Activated CD4-positive, alpha-beta memory T cell treated with anti-CD3 and anti-CD28 coated beads for 36 hours (primary cell): Measurements from ENCODE around the gene CHD9NB. TPM values are rescaled to one million over a fixed set of nuclear protein-coding genes. Genes with fewer than 3 reads are reported as not detected.
"Not testable (repeated sequence)": the region's sequence is repeated elsewhere in the genome, so short reads cannot be mapped to it uniquely, and the experiment has no call there.

Experiments used
- CTCF ChIA-PET: fragments of 350-600 bp; sonication (Branson Sonifier 250); formaldehyde crosslinking; loops from one replicate; lab custom pipeline; 2021; ENCODE audit warnings: antibody characterized with exemption, inconsistent platforms; lab: Charles Lee
- POLR2A ChIA-PET: fragments of 350-600 bp; sonication (Branson Sonifier 250); formaldehyde crosslinking; loops from one replicate; lab custom pipeline; 2021; ENCODE audit warnings: antibody characterized with exemption; lab: Charles Lee
- DNase-seq: peaks from one replicate; pipeline ENCODE4 v3.0.0-alpha.2; 2020
- H3K27ac Mint-ChIP-seq: one replicate; pipeline ENCODE4 v1.8.0; 2021; ENCODE audit warnings: mixed read lengths
- H3K27me3 Mint-ChIP-seq: one replicate; pipeline ENCODE4 v1.8.0; 2021; ENCODE audit warnings: mixed read lengths
- H3K36me3 Mint-ChIP-seq: one replicate; pipeline ENCODE4 v1.8.0; 2021; ENCODE audit warnings: mixed read lengths
- H3K4me1 Mint-ChIP-seq: one replicate; pipeline ENCODE4 v1.8.0; 2021; ENCODE audit warnings: low read depth, mixed read lengths
- H3K4me3 Mint-ChIP-seq: one replicate; pipeline ENCODE4 v1.8.0; 2021; ENCODE audit warnings: mild to moderate bottlenecking, mixed read lengths
- H3K9me3 Mint-ChIP-seq: one replicate; pipeline ENCODE4 v1.8.0; 2021; ENCODE audit warnings: mixed read lengths
- intact Hi-C: fragments of 100-400 bp; cut with micrococcal nuclease; formaldehyde crosslinking; loops from one replicate; pipeline ENCODE4 v1.15.1; 2023
- total RNA-seq, 2 experiments: library from RNA; stranded (reverse); gene quantifications; one replicate each; pipeline ENCODE4 v1.2.3, GENCODE V29; 2021

Gene CHD9NB
- total RNA-seq, 2 experiments from 2014 or later: 0.12 TPM; not detected in 1

GRCh38 chr16:53054670-53055485 is 2.2 kb upstream of the CHD9NB start, which contains the start of gene CHD9:
Gene CHD9, plus strand, starts transcription at chr16:53054991. Its CDS starts 101,099 bp downstream, at chr16:53156090.
- Mint-ChIP-seq H3K27me3 (no peaks in the 10 kb centered on the region), H3K27ac (peak within 1 kb of the TSS; percentile 44), H3K4me1 (peaks cover 17% of the 10 kb centered on the region), H3K4me3 (peak within 1 kb of the TSS; percentile 78), H3K36me3 (no peaks in the 10 kb centered on the region), H3K9me3 (no peaks in the 10 kb centered on the region)
- POLR2A ChIA-PET: no interaction called here
- DNase-seq: peak; percentile 80
- intact Hi-C loops: loop anchor here (1.0 to 10.0 kb wide), 7 partner anchors 44 to 448 kb away; partner anchors contain the start of genes AKTIP and RBL2
- CTCF ChIA-PET: interaction anchor here (0.6 to 3.3 kb wide), 39 partner anchors 8 to 453 kb away, joined by 3 to 54 read pairs (median 3); no protein-coding TSS in a partner anchor

- intact Hi-C loops: loop anchor here (2.0 to 10.0 kb wide), 2 partner anchors 381 to 449 kb away; partner anchors contain the start of genes AKTIP and RBL2
- Mint-ChIP-seq H3K4me3 (peak overlapping the region; percentile 78), H3K27ac (peak overlapping the region; percentile 44), H3K4me1 (peaks cover 17% of the 10 kb centered on the region), H3K36me3 (no peaks in the 10 kb centered on the region), H3K27me3 (no peaks in the 10 kb centered on the region), H3K9me3 (no peaks in the 10 kb centered on the region)
- ChIA-PET CTCF (interaction anchor here (0.9 to 3.3 kb wide), 20 partner anchors 11 to 452 kb away, joined by 3 to 54 read pairs (median 5); no protein-coding TSS in a partner anchor), POLR2A (no interaction called here)
- DNase-seq: peak; percentile 36
Observed at GRCh38 chr16:53053967-53054669, 1.4 kb upstream of the CHD9NB start.

GRCh38 chr16:53051255-53051654 is 1.4 kb downstream of the CHD9NB start:
- H3K27ac Mint-ChIP-seq, H3K36me3 Mint-ChIP-seq, H3K4me3 Mint-ChIP-seq, H3K27me3 Mint-ChIP-seq, CTCF ChIA-PET, DNase-seq, POLR2A ChIA-PET, H3K9me3 Mint-ChIP-seq: not testable (repeated sequence)
- intact Hi-C loops: loop anchor here (10.0 kb wide), 1 partner anchor 384 kb away; the partner anchor contains the start of gene RBL2
- peaks cover 16% of the 10 kb centered on the region for H3K4me1 Mint-ChIP-seq

- POLR2A ChIA-PET: no interaction called here
- no peak for DNase-seq
- Mint-ChIP-seq H3K27me3 (peaks cover 9% of the 10 kb centered on the region), H3K27ac (no peak overlapping the region), H3K9me3 (no peaks in the 10 kb centered on the region), H3K4me1 (peaks cover 5% of the 10 kb centered on the region), H3K36me3 (no peaks in the 10 kb centered on the region), H3K4me3 (no peak overlapping the region)
- CTCF ChIA-PET: no interaction called here
- intact Hi-C loops: no loop called here
Observed at GRCh38 chr16:53048139-53048915, 4.4 kb downstream of the CHD9NB start.

- POLR2A ChIA-PET, H3K4me1 Mint-ChIP-seq, H3K27me3 Mint-ChIP-seq, H3K27ac Mint-ChIP-seq, CTCF ChIA-PET, H3K9me3 Mint-ChIP-seq, H3K36me3 Mint-ChIP-seq, H3K4me3 Mint-ChIP-seq, intact Hi-C loops, DNase-seq: not testable (repeated sequence)
Observed at GRCh38 chr16:53047515-53047914, 5.2 kb downstream of the CHD9NB start.

- Mint-ChIP-seq H3K36me3 (no peaks in the 10 kb centered on the region), H3K4me3 (no peak overlapping the region), H3K27me3 (peaks cover 9% of the 10 kb centered on the region), H3K9me3 (no peaks in the 10 kb centered on the region), H3K4me1 (no peaks in the 10 kb centered on the region), H3K27ac (no peak overlapping the region)
- POLR2A ChIA-PET: interaction anchor here (0.6 kb wide), 1 partner anchor 119 kb away, joined by 3 read pairs; no protein-coding TSS in a partner anchor
- CTCF ChIA-PET: no interaction called here
- no peak for DNase-seq
- intact Hi-C loops: no loop called here
Observed at GRCh38 chr16:53045341-53046220, 7.1 kb downstream of the CHD9NB start.

- ChIA-PET CTCF (no interaction called here), POLR2A (no interaction called here)
- Mint-ChIP-seq H3K4me1 (no peaks in the 10 kb centered on the region), H3K9me3 (no peaks in the 10 kb centered on the region), H3K27ac (no peak overlapping the region), H3K4me3 (no peak overlapping the region), H3K27me3 (peaks cover 9% of the 10 kb centered on the region), H3K36me3 (no peaks in the 10 kb centered on the region)
- intact Hi-C loops: no loop called here
- DNase-seq: no peak
Observed at GRCh38 chr16:53043986-53044601, 8.6 kb downstream of the CHD9NB start.

GRCh38 chr16:53043428-53043831 is 9.3 kb downstream of the CHD9NB start:
- Mint-ChIP-seq H3K27me3 (peaks cover 9% of the 10 kb centered on the region), H3K4me3 (no peak overlapping the region), H3K36me3 (no peaks in the 10 kb centered on the region), H3K9me3 (no peaks in the 10 kb centered on the region), H3K27ac (no peak overlapping the region), H3K4me1 (no peaks in the 10 kb centered on the region)
- POLR2A ChIA-PET: no interaction called here
- DNase-seq: no peak
- CTCF ChIA-PET: no interaction called here
- intact Hi-C loops: no loop called here

GRCh38 chr16:53042235-53042701 is 10.4 kb downstream of the CHD9NB start:
- CTCF ChIA-PET: no interaction called here
- no peak overlapping the region for H3K27ac Mint-ChIP-seq
- no peak overlapping the region for H3K4me3 Mint-ChIP-seq
- H3K9me3 Mint-ChIP-seq: no peaks in the 10 kb centered on the region
- no peaks in the 10 kb centered on the region for H3K36me3 Mint-ChIP-seq
- H3K4me1 Mint-ChIP-seq: no peaks in the 10 kb centered on the region
- POLR2A ChIA-PET: no interaction called here
- no peak for DNase-seq
- H3K27me3 Mint-ChIP-seq: peaks cover 9% of the 10 kb centered on the region
- intact Hi-C loops: no loop called here

GRCh38 chr16:53041320-53042051 is 11.2 kb downstream of the CHD9NB start:
- DNase-seq: no peak
- no peak overlapping the region for H3K4me3 Mint-ChIP-seq
- H3K4me1 Mint-ChIP-seq: no peaks in the 10 kb centered on the region
- no peaks in the 10 kb centered on the region for H3K36me3 Mint-ChIP-seq
- CTCF ChIA-PET: no interaction called here
- intact Hi-C loops: no loop called here
- no peaks in the 10 kb centered on the region for H3K9me3 Mint-ChIP-seq
- peaks cover 4% of the 10 kb centered on the region for H3K27me3 Mint-ChIP-seq
- POLR2A ChIA-PET: no interaction called here
- H3K27ac Mint-ChIP-seq: no peak overlapping the region
